GM23248 (cell line): Measurements from ENCODE around the gene ACP1.

Experiments used
- EZH2 ChIP-seq: fragments of 200-600 bp; sonication (generic); IDR thresholded peaks from 2 replicates; pipeline ENCODE4 v1.6.1; 2018; ENCODE audit warnings: antibody characterized with exemption, mild to moderate bottlenecking; ENCODE audit not compliant: insufficient read depth, poor library complexity, severe bottlenecking
- EZH2phosphoT487 ChIP-seq: fragments of 200-600 bp; sonication (generic); IDR thresholded peaks from 2 replicates; pipeline ENCODE4 v1.6.1; 2018; ENCODE audit warnings: antibody characterized with exemption, moderate library complexity, mild to moderate bottlenecking, low read depth; ENCODE audit not compliant: insufficient read depth

GRCh38 chr2:263774-264492 is 814 bp upstream of the ACP1 start, which contains the start of gene SH3YL1:
- TF ChIP-seq EZH2: no peak
- no peak for TF ChIP-seq EZH2phosphoT487
